Spleen (tissue), 7 donors: ENCODE results near the gene IRF6.

Experiments
- POLR2A ChIP-seq, 3 donors: fragments of 450-650 bp; IDR thresholded peaks; one replicate each; pipeline ENCODE4 v1.5.1; 2017; ENCODE audit warnings: antibody characterized with exemption in 3 of 3, mild to moderate bottlenecking in 1 of 3
- TF ChIP-seq, protein P1 (sequence below), 11 experiments: fragments of 200-600 bp in 7 of 11; fragments of 450-650 bp in 4 of 11; sonication (generic) in 4 of 11; IDR thresholded peaks in 8 of 11; conservative IDR thresholded peaks in 3 of 11; 1 replicate in 7 of 11; 2 replicates in 4 of 11; pipeline versions ENCODE4 v1.4.0 to v1.8.0; 2016 to 2021; ENCODE audit warnings: antibody characterized with exemption in 11 of 11, inconsistent platforms in 4 of 11, mild to moderate bottlenecking in 1 of 11
- donor health status: DM: no; HTN: no; CAD: no; lungs with moderate emphysema.
- donor health status: DM: no; HTN: no; CAD: no.
- donor health status: DM: no; HTN: no; CAD: no.

DNA sequence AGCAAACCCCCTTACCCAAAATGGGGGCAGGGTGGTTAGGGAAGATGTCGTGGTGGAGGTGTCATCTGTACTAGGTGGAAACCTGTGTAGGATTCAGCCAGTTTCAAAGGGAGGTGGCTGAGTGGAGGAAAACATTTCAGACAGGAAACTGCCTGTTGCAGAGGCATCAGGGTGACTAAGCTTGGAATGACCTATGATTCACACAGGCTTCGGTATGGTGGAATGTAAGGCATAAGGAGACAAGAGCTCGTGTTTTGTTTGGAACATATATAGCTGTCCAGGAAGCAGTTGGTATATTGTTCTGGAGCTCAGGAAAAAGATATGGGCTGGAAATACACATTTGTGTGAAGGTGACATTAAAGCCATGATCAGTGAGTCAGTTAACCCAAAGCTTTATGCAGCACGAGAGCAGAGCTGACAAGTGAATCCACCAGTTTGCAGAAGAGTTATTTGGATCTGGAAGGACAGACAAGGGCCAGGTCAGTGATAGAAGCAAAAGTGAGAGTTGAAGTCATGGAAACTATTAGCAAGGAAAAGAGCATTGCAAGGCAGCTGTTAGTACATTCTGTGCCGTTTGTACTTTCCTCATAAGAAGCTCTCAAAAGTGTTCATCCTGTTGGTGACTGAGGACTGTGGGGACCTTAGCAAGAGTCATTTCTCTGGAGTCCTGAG is 34.1 kb upstream of the IRF6 start:
- TF ChIP-seq, protein P1, sequence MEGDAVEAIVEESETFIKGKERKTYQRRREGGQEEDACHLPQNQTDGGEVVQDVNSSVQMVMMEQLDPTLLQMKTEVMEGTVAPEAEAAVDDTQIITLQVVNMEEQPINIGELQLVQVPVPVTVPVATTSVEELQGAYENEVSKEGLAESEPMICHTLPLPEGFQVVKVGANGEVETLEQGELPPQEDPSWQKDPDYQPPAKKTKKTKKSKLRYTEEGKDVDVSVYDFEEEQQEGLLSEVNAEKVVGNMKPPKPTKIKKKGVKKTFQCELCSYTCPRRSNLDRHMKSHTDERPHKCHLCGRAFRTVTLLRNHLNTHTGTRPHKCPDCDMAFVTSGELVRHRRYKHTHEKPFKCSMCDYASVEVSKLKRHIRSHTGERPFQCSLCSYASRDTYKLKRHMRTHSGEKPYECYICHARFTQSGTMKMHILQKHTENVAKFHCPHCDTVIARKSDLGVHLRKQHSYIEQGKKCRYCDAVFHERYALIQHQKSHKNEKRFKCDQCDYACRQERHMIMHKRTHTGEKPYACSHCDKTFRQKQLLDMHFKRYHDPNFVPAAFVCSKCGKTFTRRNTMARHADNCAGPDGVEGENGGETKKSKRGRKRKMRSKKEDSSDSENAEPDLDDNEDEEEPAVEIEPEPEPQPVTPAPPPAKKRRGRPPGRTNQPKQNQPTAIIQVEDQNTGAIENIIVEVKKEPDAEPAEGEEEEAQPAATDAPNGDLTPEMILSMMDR (IDR thresholded peaks at IDR 0.05 in 8 of 11, conservative IDR thresholded peaks at IDR 0.05 in 3 of 11), result no peak
- TF ChIP-seq POLR2A (IDR thresholded peaks at IDR 0.05), result no peak
